NCI-H524 treated with DMSO at 0.1 percent for 48 hours (cell line): ENCODE measurements around the gene PPM1H.
"Not testable (repeated sequence)": the region's sequence is repeated elsewhere in the genome, so short reads cannot be mapped to it uniquely, and the experiment has no call there.

Experiments
- DNase-seq: peaks from one replicate; lab custom pipeline; 2025; lab: John Stamatoyannopoulos, UW

The PPM1H gene

GRCh38 chr12:62834971-62835547, 99.9 kb downstream of the PPM1H start:
- no peak for DNase-seq

GRCh38 chr12:62834406-62834805, 100.5 kb downstream of the PPM1H start:
- DNase-seq: no peak

- no peak for DNase-seq
These were observed 101.3 kb downstream of the PPM1H start for GRCh38 chr12:62833634-62834033.

DNA sequence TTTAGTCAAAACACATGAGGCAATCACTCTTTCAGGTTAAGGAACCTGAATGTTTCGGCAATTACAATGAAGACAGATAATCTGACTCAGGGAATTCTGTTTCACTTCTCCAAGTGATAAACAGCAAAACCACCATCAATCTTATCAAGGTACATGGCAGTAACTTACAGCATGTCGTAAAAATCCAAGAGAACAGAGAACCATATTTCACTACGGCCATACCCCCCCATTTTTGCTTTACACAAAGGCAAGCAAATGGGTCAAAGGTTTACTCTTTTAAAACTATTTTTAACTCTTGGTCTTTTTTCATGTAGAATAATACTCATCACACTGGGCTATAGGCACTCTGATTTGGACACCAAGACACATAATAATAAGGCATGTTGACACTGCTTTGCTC, 102.4 kb downstream of the PPM1H start:
- no peak for DNase-seq

- no peak for DNase-seq
These were observed 102.9 kb downstream of the PPM1H start for GRCh38 chr12:62832027-62832426.

DNA sequence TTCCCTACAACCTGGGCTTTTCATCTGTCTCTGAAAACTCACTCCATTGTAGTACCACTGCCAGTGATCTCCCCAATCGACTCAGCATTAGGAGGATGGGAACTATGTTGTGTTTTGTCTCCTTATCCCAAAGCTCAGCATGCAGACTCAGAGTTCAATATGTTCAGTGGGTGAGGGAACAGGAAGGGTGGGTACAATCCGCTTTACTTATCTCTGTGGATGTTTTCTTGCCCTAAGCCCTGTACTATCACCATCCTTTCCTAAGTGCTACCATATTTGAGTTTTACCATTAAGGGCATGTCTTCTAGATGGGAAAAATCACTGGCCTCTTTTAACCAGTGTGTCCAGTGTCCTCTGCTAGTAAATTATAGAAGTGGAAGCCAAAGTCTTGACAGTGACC, 107.1 kb downstream of the PPM1H start:
- no peak for DNase-seq

DNA sequence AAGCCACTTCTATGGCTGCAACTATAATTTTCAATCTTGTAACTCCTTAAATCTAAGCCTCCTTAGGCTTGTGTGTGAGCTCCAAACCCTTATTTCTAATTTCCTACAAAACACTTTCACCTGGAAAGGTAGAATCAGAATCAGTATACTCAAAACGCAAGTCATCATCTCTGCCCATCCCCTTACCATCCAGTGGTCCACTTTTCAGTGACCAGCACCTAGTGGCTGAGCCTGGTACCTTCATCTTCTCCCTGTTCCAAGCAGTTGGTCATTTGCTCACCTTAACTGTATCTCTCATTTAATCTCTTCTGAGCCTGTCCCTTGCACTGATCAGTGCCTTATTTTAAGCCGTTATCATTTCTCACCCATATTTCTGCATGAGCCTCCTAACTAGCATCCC, 107.9 kb downstream of the PPM1H start:
- DNase-seq: no peak

GRCh38 chr12:62817556-62818271, 117.2 kb downstream of the PPM1H start:
- no peak for DNase-seq

GRCh38 chr12:62814243-62814642, 120.7 kb downstream of the PPM1H start:
- no peak for DNase-seq

DNA sequence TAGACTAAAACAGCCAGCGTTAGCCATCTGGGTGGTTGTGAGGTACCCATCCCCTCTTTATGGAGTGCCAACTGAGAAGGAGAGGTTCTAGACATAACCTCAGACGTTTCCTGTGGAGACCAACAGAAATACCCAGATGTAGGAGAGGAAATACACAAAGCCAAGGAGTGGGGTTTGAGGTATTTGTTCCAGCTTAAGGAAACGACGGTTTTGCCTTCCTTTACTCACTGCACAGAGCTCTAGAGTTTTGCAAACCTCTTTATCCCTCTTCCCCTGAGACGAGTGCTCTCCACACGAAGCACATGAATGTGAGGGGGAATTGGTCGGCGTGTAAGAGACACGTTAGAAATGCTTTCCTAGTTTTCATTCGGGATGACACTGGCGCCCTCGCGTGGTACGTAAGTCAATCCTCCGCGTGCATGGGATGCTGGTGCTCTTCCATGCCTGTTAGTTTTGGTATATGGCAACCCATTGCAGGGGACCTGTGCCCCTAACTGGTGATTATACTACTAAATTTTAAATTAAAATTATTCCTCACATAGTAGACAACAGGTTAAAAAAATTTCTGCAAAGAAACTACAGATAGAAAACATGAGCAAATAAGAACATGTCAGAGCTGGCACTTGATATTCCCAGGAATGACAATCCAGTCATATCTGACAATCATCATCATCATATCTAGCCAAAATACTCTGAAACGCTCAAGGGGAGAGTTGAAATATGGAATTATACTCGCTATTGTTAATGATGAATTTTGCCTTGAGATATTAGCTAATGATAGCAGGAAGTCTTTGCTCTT, 121.7 kb downstream of the PPM1H start:
- DNase-seq: no peak

DNA sequence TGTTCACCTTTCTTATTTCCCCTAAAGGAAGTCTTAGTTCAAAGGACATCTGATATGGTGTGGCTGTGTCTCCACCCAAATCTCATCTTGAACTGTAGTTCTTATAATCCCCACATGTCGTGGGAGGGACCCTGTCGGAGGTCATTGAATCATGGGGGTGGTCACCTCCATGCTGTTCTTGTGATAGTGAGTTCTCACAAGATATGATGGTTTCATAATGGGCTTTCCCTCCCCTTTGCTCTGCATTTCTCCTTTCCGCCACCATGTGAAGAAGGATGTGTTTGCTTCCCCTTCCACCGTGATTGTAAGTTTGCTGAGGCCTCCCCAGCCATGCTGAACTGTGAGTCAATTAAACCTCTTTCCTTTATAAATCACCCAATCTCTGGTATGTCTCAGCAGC, 123.5 kb downstream of the PPM1H start:
- not testable (repeated sequence) for DNase-seq

DNA sequence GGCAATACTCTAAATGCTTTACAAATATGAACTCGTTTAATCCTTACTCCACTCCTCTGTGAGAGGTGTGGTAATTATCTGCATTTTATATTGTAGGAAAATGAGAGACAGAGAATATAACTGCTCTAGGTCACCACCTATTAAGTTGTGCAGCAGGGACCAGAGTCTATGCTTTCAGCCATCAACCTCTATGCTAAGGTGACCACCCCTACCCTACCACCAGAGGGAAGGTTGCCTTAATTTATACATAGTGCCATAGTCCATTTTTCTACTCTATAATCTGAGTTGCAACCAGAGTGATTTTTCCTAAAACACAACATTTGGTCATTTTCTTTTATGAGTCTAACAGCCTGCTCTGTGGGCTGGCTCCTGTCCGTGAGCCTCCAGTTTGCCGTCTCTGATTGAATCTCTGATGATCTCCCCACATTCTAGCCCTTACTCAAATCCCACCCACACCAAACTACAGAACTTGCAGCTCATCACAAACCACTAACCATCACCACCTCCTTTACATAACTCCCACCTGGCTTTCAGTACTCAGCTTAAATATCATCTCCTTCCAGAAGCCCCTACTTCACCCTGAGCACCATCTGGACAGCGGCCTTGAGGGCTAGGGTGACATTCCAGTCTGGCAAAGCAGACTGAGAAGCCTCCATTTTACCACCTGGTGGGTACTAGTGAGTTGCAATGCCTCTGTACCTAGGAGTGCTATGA, 126.6 kb downstream of the PPM1H start:
- peak; percentile 94 for DNase-seq

- no peak for DNase-seq
These were observed 128.1 kb downstream of the PPM1H start for GRCh38 chr12:62806893-62807292.

DNA sequence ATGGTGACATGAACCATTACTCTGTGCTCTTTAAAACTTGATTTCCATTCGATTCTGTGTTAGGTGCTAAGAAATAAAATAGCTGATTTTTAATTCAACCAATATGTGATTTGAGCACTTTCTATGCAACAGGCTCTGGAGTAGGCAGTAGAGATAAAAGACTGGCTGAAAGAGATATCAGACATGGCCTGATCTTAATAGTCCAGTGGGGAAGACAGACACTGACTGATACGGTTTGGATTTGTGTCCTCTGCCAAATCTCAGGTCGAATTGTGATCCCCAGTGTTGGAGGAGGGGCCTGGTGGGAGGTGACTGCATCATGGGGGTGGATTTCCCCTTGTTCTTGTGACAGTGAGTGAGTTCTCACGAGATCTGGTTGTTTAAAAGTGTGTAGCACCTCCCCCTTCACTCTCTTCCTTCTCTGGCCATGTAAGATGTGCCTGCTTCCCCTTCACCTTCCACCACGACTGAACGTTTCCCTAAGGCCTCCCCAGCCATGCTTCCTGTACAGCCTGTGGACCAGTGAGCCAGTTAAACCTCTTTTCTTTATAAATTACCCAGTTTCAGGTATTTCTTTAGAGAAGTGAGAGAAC, 128.6 kb downstream of the PPM1H start:
- no peak for DNase-seq

DNA sequence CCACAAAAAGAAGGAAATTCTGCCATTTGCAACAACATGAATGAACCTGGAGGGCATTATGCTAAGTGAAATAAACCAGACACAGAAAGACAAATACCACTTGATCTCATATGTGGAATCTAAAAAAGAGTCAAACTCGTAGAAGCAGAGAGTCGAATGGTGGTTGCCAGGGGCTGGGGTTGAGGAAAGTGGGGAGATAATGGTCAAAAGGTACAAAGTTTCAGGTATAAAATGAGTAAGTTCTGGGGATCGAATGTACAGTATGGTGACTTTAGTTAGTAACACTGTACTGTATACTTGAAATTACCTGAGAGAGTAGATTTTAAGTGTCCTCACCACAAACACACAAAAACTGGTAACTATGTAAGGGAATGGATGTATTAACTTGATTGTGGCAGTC, 129.4 kb downstream of the PPM1H start:
- no peak for DNase-seq

- DNase-seq: no peak
These were observed 131.2 kb downstream of the PPM1H start for GRCh38 chr12:62803756-62804155.

DNA sequence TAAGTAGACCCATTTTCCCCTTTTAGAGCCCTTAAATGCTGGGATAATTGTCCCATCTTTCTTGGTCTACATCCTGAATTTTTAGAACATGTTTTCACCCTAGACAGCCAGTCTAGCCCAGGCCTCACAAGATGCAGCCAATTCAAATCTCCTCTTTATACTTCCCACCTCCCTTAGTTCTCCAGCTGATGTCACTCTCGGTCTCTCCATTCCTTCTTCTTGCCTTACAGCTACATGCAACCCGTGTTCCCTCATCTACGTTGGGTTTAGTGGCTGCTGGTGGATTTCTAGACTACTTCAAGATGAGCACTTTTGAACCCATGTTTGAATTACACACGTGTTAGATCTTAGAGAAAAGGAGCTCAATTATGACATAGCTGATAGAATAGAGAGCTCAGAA, 132.0 kb downstream of the PPM1H start:
- no peak for DNase-seq

- DNase-seq: no peak
These were observed 132.6 kb downstream of the PPM1H start for GRCh38 chr12:62802321-62802720.

GRCh38 chr12:62801796-62802195, 133.2 kb downstream of the PPM1H start:
- DNase-seq: no peak

DNA sequence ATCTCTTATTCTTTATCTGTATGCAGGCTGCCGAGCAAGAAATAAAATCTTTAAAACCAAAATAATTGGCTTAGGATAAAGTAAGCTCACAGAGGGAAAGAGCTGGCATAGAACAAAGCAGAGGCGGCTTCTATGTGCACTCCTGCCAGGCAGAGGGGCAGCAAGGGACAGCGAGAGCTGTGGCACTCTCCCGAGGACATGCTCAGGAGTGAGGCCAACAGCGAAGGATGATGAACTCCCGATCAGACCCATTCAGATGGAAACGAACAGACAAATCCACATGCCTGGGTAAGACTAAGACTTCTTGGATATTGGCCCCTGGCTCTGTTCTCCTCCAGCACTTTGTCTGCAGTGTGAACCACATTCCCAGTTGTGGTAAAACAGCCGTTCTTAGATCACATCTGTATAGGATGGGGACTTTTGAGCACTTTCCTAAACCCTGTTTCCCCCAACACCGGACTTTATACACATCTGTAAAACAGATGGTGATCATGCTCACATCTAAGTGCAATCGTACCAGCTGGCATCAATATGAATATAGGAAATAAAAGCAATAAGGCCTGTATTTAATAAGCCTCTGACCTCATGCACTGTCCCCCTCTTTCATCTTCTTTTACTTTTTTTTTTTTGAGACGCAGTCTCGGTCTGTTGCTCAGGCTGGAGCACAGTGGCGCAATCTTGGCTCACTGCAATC, 134.1 kb downstream of the PPM1H start:
- no peak for DNase-seq

DNA sequence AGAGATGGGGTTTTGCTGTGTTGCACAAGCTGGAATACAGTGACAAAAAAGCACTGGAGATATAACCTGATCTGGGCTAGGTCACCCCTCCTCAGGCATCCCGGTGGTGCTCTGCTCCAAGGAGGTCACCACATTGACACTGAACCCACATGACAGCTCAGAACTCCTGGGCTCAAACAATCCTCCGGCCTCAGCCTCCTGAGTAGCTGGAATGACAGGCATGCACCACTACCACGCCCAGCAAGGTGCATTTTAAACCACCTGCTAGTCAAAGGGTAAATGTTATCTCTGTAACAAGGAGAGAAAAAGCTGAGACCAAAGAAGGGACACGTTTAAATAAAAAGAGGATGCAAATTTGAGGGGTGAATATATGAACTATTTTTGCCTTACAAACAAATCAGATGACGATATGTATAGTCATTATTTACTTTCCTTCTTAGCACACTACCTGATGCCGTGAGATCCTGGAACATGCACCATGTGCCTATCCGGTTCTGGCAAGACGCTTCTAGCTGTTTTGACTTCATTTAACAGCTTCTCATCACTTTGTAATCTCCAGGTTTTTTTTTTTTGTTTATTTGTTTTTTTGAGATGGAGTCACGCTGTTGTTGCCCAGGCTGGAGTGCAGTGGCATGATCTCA, 135.1 kb downstream of the PPM1H start:
- DNase-seq: no peak
